Measurements from ENCODE around the gene ATXN2. TPM values are rescaled to one million over a fixed set of nuclear protein-coding genes. Genes with fewer than 3 reads are reported as not detected.
A peak's percentile ranks its signal among the peaks of the same experiment; 100 is the strongest.

Gene ATXN2
- total and polyA plus RNA-seq, 4 donors = 11.5 to 33.1 (median 22.1) TPM

DNA sequence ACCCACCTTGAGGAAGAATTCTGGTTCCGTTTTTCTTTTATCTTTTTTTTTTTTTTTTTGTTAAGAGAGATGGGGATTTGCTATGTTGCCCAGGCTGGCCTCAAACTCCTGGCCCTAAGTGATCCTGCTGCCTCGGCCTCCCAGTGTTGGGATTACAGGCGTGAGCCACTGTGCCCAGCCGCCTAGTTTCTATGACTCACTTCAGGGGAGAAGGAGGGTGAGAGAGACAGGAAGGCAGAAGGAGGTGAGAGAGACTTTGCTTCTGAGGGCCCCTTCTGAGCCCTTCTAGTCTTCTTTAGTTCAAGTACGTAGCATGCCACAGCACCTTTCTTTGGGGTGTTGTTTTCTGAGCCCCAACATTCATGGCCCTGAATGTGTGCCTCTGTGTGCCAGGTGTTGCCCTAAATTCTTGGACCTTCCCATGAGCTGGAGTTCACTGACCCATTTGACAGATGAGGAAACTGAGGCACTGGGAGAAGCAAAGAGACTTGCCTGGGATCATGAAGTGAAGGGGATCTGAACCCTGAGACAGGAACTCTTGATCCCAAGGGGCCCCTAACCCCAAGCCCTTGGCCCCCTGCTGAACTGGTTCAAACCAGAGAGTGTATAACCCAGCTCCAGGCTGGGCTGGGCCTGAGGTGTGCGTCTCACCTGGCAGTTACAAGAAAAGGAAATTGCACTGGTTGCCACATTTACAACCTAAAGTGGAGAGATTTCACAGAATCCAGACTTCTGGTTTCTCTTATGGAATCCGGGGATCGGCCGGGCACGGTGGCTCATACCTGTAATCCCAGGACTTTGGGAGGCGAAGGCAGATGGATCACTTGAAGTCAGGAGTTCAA is 172.6 kb downstream of the ATXN2 start (continued):
- TF ChIP-seq, protein P1, sequence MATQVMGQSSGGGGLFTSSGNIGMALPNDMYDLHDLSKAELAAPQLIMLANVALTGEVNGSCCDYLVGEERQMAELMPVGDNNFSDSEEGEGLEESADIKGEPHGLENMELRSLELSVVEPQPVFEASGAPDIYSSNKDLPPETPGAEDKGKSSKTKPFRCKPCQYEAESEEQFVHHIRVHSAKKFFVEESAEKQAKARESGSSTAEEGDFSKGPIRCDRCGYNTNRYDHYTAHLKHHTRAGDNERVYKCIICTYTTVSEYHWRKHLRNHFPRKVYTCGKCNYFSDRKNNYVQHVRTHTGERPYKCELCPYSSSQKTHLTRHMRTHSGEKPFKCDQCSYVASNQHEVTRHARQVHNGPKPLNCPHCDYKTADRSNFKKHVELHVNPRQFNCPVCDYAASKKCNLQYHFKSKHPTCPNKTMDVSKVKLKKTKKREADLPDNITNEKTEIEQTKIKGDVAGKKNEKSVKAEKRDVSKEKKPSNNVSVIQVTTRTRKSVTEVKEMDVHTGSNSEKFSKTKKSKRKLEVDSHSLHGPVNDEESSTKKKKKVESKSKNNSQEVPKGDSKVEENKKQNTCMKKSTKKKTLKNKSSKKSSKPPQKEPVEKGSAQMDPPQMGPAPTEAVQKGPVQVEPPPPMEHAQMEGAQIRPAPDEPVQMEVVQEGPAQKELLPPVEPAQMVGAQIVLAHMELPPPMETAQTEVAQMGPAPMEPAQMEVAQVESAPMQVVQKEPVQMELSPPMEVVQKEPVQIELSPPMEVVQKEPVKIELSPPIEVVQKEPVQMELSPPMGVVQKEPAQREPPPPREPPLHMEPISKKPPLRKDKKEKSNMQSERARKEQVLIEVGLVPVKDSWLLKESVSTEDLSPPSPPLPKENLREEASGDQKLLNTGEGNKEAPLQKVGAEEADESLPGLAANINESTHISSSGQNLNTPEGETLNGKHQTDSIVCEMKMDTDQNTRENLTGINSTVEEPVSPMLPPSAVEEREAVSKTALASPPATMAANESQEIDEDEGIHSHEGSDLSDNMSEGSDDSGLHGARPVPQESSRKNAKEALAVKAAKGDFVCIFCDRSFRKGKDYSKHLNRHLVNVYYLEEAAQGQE (IDR thresholded peaks at IDR 0.05) = no peak
- TF ChIP-seq RXRA (IDR thresholded peaks at IDR 0.05) = no peak
- no peak for TF ChIP-seq FOXA1 (IDR thresholded peaks at IDR 0.05)
- no peak for TF ChIP-seq NR2F2 (IDR thresholded peaks at IDR 0.05)
- no peak for TF ChIP-seq JUND (IDR thresholded peaks at IDR 0.05)
- TF ChIP-seq SP1 (IDR thresholded peaks at IDR 0.05) = no peak
- TF ChIP-seq HNF4A (conservative IDR thresholded peaks at IDR 0.05) = no peak

DNA sequence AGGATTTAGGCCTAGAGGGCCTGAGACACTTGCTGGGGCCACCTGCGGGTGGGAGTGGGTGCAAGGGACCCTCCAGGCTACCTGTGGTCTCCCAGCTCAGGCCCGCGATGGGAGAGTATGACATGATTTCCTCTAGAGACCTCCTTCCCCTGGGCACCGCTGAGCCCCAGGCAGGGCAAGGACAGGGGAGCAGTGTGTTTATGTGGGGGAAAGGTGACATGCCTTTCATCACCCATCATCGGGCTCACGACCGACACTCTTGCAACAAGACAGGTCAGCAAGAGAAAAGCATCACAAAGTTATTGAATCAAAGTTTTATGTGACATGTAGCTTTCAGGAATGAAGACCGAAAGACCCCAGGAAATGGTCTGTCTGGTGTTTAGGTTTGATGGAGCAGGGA is 173.5 kb downstream of the ATXN2 start:
- peak overlapping the region; percentile 90 to 95 for H3K27ac ChIP-seq (ENCODE audit: low read depth in 1 of 2, low read length in 2 of 2)
- WGBS = 32% methylated on average over 8 of the region's 8 CpGs
- no peak for DNase-seq (ENCODE audit: low spot score)
- H3K9me3 ChIP-seq (ENCODE audit: control insufficient read depth in 4 of 4, low read length in 3 of 4) = no peaks in the 10 kb centered on the region
- peaks cover 21 to 52% (median 41%) of the 10 kb centered on the region in 4 donors for H3K4me1 ChIP-seq (ENCODE audit: control insufficient read depth in 4 of 4, insufficient read depth in 4 of 4, low read length in 3 of 4)
- TF ChIP-seq GABPA (IDR thresholded peaks at IDR 0.05 in 1 of 2, conservative IDR thresholded peaks at IDR 0.05 in 1 of 2) = no peak
- TF ChIP-seq YY1 (IDR thresholded peaks at IDR 0.05) = no peak
- TF ChIP-seq, protein P1 (IDR thresholded peaks at IDR 0.05) = peak; percentile 51
- TF ChIP-seq, protein P2, sequence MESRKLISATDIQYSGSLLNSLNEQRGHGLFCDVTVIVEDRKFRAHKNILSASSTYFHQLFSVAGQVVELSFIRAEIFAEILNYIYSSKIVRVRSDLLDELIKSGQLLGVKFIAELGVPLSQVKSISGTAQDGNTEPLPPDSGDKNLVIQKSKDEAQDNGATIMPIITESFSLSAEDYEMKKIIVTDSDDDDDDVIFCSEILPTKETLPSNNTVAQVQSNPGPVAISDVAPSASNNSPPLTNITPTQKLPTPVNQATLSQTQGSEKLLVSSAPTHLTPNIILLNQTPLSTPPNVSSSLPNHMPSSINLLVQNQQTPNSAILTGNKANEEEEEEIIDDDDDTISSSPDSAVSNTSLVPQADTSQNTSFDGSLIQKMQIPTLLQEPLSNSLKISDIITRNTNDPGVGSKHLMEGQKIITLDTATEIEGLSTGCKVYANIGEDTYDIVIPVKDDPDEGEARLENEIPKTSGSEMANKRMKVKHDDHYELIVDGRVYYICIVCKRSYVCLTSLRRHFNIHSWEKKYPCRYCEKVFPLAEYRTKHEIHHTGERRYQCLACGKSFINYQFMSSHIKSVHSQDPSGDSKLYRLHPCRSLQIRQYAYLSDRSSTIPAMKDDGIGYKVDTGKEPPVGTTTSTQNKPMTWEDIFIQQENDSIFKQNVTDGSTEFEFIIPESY (IDR thresholded peaks at IDR 0.05) = no peak
- no peak for TF ChIP-seq RAD21 (IDR thresholded peaks at IDR 0.05)
- peak; percentile 82 to 91 for TF ChIP-seq RXRA (IDR thresholded peaks at IDR 0.05)
- TF ChIP-seq SP1 (IDR thresholded peaks at IDR 0.05) = peak; percentile 74
- TF ChIP-seq, protein P3, sequence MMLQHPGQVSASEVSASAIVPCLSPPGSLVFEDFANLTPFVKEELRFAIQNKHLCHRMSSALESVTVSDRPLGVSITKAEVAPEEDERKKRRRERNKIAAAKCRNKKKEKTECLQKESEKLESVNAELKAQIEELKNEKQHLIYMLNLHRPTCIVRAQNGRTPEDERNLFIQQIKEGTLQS (IDR thresholded peaks at IDR 0.05) = peak; percentile 59
- no peak for TF ChIP-seq EGR1 (IDR thresholded peaks at IDR 0.05; ENCODE audit: low read depth in 2 of 2)
- TF ChIP-seq, protein P4, sequence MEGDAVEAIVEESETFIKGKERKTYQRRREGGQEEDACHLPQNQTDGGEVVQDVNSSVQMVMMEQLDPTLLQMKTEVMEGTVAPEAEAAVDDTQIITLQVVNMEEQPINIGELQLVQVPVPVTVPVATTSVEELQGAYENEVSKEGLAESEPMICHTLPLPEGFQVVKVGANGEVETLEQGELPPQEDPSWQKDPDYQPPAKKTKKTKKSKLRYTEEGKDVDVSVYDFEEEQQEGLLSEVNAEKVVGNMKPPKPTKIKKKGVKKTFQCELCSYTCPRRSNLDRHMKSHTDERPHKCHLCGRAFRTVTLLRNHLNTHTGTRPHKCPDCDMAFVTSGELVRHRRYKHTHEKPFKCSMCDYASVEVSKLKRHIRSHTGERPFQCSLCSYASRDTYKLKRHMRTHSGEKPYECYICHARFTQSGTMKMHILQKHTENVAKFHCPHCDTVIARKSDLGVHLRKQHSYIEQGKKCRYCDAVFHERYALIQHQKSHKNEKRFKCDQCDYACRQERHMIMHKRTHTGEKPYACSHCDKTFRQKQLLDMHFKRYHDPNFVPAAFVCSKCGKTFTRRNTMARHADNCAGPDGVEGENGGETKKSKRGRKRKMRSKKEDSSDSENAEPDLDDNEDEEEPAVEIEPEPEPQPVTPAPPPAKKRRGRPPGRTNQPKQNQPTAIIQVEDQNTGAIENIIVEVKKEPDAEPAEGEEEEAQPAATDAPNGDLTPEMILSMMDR (IDR thresholded peaks at IDR 0.05; ENCODE audit: low read depth, low read length, missing input control) = no peak
- TF ChIP-seq JUND (IDR thresholded peaks at IDR 0.05) = peak; percentile 44 to 69
- TF ChIP-seq, protein P5, sequence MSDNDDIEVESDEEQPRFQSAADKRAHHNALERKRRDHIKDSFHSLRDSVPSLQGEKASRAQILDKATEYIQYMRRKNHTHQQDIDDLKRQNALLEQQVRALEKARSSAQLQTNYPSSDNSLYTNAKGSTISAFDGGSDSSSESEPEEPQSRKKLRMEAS (IDR thresholded peaks at IDR 0.05) = no peak
- TF ChIP-seq TAF1 (conservative IDR thresholded peaks at IDR 0.05) = no peak
- no peak for TF ChIP-seq FOXA2 (IDR thresholded peaks at IDR 0.05)
- TF ChIP-seq HNF4A (conservative IDR thresholded peaks at IDR 0.05) = peak; percentile 17 to 39
- TF ChIP-seq HNF4G (IDR thresholded peaks at IDR 0.05) = no peak
- no peak for TF ChIP-seq NR2F2 (IDR thresholded peaks at IDR 0.05)
- no peak for TF ChIP-seq FOXA1 (IDR thresholded peaks at IDR 0.05)
- no peak overlapping the region for H3K4me3 ChIP-seq (ENCODE audit: low read depth in 1 of 3, low read length in 3 of 3)
- H3K9ac ChIP-seq (ENCODE audit: low read depth in 1 of 2, low read length in 2 of 2) = peak overlapping the region; percentile 62 to 73
- no peaks in the 10 kb centered on the region for H3K27me3 ChIP-seq (ENCODE audit: control insufficient read depth in 4 of 4, insufficient read depth in 4 of 4, low read length in 3 of 4)
- peaks cover 0 to 5% (median 2%) of the 10 kb centered on the region in 4 donors for H3K36me3 ChIP-seq (ENCODE audit: control insufficient read depth in 4 of 4, insufficient read depth in 3 of 4, low read depth in 1 of 4, low read length in 3 of 4)

All from liver (tissue), 9 donors.